HepG2 (cell line): ENCODE results near the gene FSHB.

Experiments
- ATF7 ChIP-seq, 2 experiments: fragments of 450-650 bp in 1 of 2; sonication (generic) in 1 of 2; formaldehyde crosslinking in 1 of 2; IDR thresholded peaks; 2 replicates each; pipeline versions ENCODE4 v1.4.0 to v1.6.1; 2016 to 2020; ENCODE audit warnings: antibody characterized with exemption in 1 of 2, mild to moderate bottlenecking in 1 of 2, missing genetic modification reagents in 1 of 2
- BHLHE40 ChIP-seq: IDR thresholded peaks from 2 replicates; pipeline ENCODE4 v1.6.1; 2011; ENCODE audit warnings: low read length, improper control_type of control experiment
- GABPA ChIP-seq, 2 experiments: IDR thresholded peaks; 2 replicates each; pipeline ENCODE4 v1.6.1; 2011 to 2016; ENCODE audit warnings: low read depth in 2 of 2, low read length in 1 of 2, missing biosample characterization in 1 of 2, missing genetic modification characterization in 1 of 2
- MAZ ChIP-seq, 2 experiments: sonication (generic) in 1 of 2; formaldehyde crosslinking in 1 of 2; IDR thresholded peaks; 2 replicates each; pipeline versions ENCODE4 v1.5.0 to v1.6.1; 2012 to 2020; ENCODE audit warnings: low read depth in 2 of 2, mild to moderate bottlenecking in 2 of 2, borderline replicate concordance in 1 of 2, improper control_type of control experiment in 1 of 2, low read length in 1 of 2, missing genetic modification reagents in 1 of 2, moderate library complexity in 1 of 2
- MIER2 ChIP-seq: IDR thresholded peaks from 2 replicates; pipeline ENCODE4 v1.6.1; 2016; ENCODE audit warnings: missing biosample characterization, missing genetic modification reagents
- NR2F2 ChIP-seq: IDR thresholded peaks from 2 replicates; pipeline ENCODE4 v1.6.1; 2012; ENCODE audit warnings: low read depth, inconsistent platforms, borderline replicate concordance
- POLR2A ChIP-seq, 2 experiments: IDR thresholded peaks; 2 replicates each; pipeline ENCODE4 v1.6.1; 2011; ENCODE audit warnings: low read depth in 2 of 2, low read length in 2 of 2, mild to moderate bottlenecking in 1 of 2, moderate library complexity in 1 of 2; ENCODE audit not compliant: insufficient read depth in 1 of 2
- RBM22 ChIP-seq: fragments of 200-400 bp; formaldehyde crosslinking; optimal IDR thresholded peaks from 2 replicates; pipeline ENCODE3; 2017; ENCODE audit warnings: mild to moderate bottlenecking, low read length, moderate library complexity
- TCF7L2 ChIP-seq: IDR thresholded peaks from 2 replicates; pipeline ENCODE4 v1.6.1; 2011; ENCODE audit warnings: mild to moderate bottlenecking, low read depth, low read length, moderate library complexity
- ZNF232 ChIP-seq: sonication (generic); formaldehyde crosslinking; IDR thresholded peaks from 2 replicates; pipeline ENCODE4 v1.4.0; 2020; ENCODE audit warnings: missing genetic modification reagents, borderline replicate concordance
- ZNF772 ChIP-seq: sonication (generic); formaldehyde crosslinking; IDR thresholded peaks from 2 replicates; pipeline ENCODE4 v1.5.0; 2020; ENCODE audit warnings: mild to moderate bottlenecking, missing genetic modification reagents
- TF ChIP-seq, protein P1 (sequence below): sonication (generic); formaldehyde crosslinking; IDR thresholded peaks from 2 replicates; pipeline ENCODE4 v1.4.0; 2020; ENCODE audit warnings: missing genetic modification reagents
- TF ChIP-seq, protein P2 (sequence below): sonication (generic); formaldehyde crosslinking; IDR thresholded peaks from 2 replicates; pipeline ENCODE4 v1.4.0; 2020; ENCODE audit warnings: missing genetic modification reagents, borderline replicate concordance

DNA sequence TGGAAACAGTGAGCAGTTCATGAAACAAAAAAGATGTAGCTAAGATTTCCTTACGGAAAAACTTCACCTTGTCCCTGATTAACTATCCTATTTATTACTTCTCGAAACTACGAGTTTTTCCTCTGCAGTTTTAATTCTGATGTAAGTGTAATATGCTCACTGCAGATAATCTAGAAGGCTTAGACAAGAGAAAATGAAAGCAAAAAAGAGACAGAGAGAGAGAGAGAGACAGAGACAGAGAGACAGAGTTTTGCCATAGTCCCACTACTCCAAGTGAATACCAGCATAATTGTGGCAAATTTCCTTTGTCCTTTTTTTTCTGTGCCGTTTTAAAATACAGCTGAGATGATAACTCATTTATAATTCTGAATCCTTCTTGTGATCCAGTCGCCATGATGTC lies 24.8 kb downstream of the FSHB start:
- TF ChIP-seq, protein P1, sequence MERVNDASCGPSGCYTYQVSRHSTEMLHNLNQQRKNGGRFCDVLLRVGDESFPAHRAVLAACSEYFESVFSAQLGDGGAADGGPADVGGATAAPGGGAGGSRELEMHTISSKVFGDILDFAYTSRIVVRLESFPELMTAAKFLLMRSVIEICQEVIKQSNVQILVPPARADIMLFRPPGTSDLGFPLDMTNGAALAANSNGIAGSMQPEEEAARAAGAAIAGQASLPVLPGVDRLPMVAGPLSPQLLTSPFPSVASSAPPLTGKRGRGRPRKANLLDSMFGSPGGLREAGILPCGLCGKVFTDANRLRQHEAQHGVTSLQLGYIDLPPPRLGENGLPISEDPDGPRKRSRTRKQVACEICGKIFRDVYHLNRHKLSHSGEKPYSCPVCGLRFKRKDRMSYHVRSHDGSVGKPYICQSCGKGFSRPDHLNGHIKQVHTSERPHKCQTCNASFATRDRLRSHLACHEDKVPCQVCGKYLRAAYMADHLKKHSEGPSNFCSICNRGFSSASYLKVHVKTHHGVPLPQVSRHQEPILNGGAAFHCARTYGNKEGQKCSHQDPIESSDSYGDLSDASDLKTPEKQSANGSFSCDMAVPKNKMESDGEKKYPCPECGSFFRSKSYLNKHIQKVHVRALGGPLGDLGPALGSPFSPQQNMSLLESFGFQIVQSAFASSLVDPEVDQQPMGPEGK (CRISPR knock-in tag): no peak
- TF ChIP-seq MAZ (IDR thresholded peaks at IDR 0.05; ENCODE audit: borderline replicate concordance, low read depth, low read length) (no peak), MAZ (CRISPR knock-in tag; IDR thresholded peaks at IDR 0.05; ENCODE audit: low read depth) (no peak), BHLHE40 (no peak), TCF7L2 (no peak), ATF7 (IDR thresholded peaks at IDR 0.05) (no peak), ATF7 (CRISPR knock-in tag; IDR thresholded peaks at IDR 0.05) (no peak), GABPA (IDR thresholded peaks at IDR 0.05; ENCODE audit: low read depth, low read length) (no peak), GABPA (CRISPR knock-in tag; IDR thresholded peaks at IDR 0.05; ENCODE audit: low read depth) (no peak), POLR2A (IDR thresholded peaks at IDR 0.05; ENCODE audit: insufficient read depth in 1 of 2, low read depth in 2 of 2, low read length in 2 of 2) (no peak), ZNF232 (no peak), MIER2 (no peak), RBM22 (no peak), ZNF772 (CRISPR knock-in tag) (no peak), NR2F2 (no peak)
- TF ChIP-seq, protein P2, sequence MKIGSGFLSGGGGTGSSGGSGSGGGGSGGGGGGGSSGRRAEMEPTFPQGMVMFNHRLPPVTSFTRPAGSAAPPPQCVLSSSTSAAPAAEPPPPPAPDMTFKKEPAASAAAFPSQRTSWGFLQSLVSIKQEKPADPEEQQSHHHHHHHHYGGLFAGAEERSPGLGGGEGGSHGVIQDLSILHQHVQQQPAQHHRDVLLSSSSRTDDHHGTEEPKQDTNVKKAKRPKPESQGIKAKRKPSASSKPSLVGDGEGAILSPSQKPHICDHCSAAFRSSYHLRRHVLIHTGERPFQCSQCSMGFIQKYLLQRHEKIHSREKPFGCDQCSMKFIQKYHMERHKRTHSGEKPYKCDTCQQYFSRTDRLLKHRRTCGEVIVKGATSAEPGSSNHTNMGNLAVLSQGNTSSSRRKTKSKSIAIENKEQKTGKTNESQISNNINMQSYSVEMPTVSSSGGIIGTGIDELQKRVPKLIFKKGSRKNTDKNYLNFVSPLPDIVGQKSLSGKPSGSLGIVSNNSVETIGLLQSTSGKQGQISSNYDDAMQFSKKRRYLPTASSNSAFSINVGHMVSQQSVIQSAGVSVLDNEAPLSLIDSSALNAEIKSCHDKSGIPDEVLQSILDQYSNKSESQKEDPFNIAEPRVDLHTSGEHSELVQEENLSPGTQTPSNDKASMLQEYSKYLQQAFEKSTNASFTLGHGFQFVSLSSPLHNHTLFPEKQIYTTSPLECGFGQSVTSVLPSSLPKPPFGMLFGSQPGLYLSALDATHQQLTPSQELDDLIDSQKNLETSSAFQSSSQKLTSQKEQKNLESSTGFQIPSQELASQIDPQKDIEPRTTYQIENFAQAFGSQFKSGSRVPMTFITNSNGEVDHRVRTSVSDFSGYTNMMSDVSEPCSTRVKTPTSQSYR (CRISPR knock-in tag): no peak
